ENCODE measurements around the gene DNM3. TPM values are rescaled to one million over a fixed set of nuclear protein-coding genes. Genes with fewer than 3 reads are reported as not detected.
A peak's percentile ranks its signal among the peaks of the same experiment; 100 is the strongest.

DNM3 gene
- total RNA-seq, 2 experiments from 2014 or later, result 1.5 to 1.6 TPM

GRCh38 chr1:172375211-172375631, 533.9 kb downstream of the DNM3 start:
- H3K9me3 Mint-ChIP-seq (ENCODE audit: insufficient read depth), result no peaks in the 10 kb centered on the region
- no peak overlapping the region for H3K4me3 Mint-ChIP-seq
- ChIA-PET POLR2A (interaction anchor here (1.6 kb wide), 1 partner anchor 16 kb away, joined by 3 read pairs; no protein-coding TSS in a partner anchor), CTCF (interaction anchor here (1.3 to 3.2 kb wide), 3 partner anchors 17 to 24 kb away, joined by 3 to 23 read pairs (median 6); no protein-coding TSS in a partner anchor)
- H3K4me1 Mint-ChIP-seq (ENCODE audit: low read depth), result peaks cover 29% of the 10 kb centered on the region
- no peak overlapping the region for H3K27ac Mint-ChIP-seq
- H3K36me3 Mint-ChIP-seq (ENCODE audit: low read depth), result peaks cover 2% of the 10 kb centered on the region
- no peaks in the 10 kb centered on the region for H3K27me3 Mint-ChIP-seq (ENCODE audit: low read depth)
- no peak for DNase-seq
- no peak for ATAC-seq

GRCh38 chr1:172376431-172376830, 535.1 kb downstream of the DNM3 start:
- Mint-ChIP-seq H3K4me1 (ENCODE audit: low read depth) (peaks cover 40% of the 10 kb centered on the region), H3K27me3 (ENCODE audit: low read depth) (no peaks in the 10 kb centered on the region), H3K36me3 (ENCODE audit: low read depth) (peaks cover 2% of the 10 kb centered on the region), H3K4me3 (no peak overlapping the region), H3K27ac (no peak overlapping the region), H3K9me3 (ENCODE audit: insufficient read depth) (no peaks in the 10 kb centered on the region)
- ATAC-seq, result no peak
- no peak for DNase-seq
- ChIA-PET POLR2A (interaction anchor here (3.1 kb wide), 1 partner anchor 18 kb away, joined by 9 read pairs; no protein-coding TSS in a partner anchor), CTCF (interaction anchor here (1.3 to 3.2 kb wide), 4 partner anchors 15 to 68 kb away, joined by 3 to 23 read pairs (median 5); partner anchors contain the start of gene PIGC)

GRCh38 chr1:172377565-172377964, 536.3 kb downstream of the DNM3 start:
- no peaks in the 10 kb centered on the region for H3K9me3 Mint-ChIP-seq (ENCODE audit: insufficient read depth)
- peaks cover 2% of the 10 kb centered on the region for H3K36me3 Mint-ChIP-seq (ENCODE audit: low read depth)
- DNase-seq, result no peak
- no peak overlapping the region for H3K27ac Mint-ChIP-seq
- no peaks in the 10 kb centered on the region for H3K27me3 Mint-ChIP-seq (ENCODE audit: low read depth)
- peaks cover 46% of the 10 kb centered on the region for H3K4me1 Mint-ChIP-seq (ENCODE audit: low read depth)
- ChIA-PET POLR2A (interaction anchor here (3.1 kb wide), 1 partner anchor 19 kb away, joined by 9 read pairs; no protein-coding TSS in a partner anchor), CTCF (interaction anchor here (0.9 to 1.6 kb wide), 4 partner anchors 17 to 67 kb away, joined by 3 to 4 read pairs (median 3); partner anchors contain the start of gene PIGC)
- no peak for ATAC-seq
- no peak overlapping the region for H3K4me3 Mint-ChIP-seq

GRCh38 chr1:172378109-172378760, 536.9 kb downstream of the DNM3 start:
- DNase-seq (no peak), ATAC-seq (no peak)
- Mint-ChIP-seq H3K27me3 (ENCODE audit: low read depth) (no peaks in the 10 kb centered on the region), H3K36me3 (ENCODE audit: low read depth) (peaks cover 2% of the 10 kb centered on the region), H3K9me3 (ENCODE audit: insufficient read depth) (no peaks in the 10 kb centered on the region), H3K27ac (no peak overlapping the region), H3K4me3 (no peak overlapping the region), H3K4me1 (ENCODE audit: low read depth) (peaks cover 46% of the 10 kb centered on the region)
- POLR2A ChIA-PET, result interaction anchor here (3.1 kb wide), 1 partner anchor 19 kb away, joined by 9 read pairs; no protein-coding TSS in a partner anchor
- CTCF ChIA-PET, result interaction anchor here (0.7 to 2.1 kb wide), 4 partner anchors 16 to 50 kb away, joined by 3 to 8 read pairs (median 4); no protein-coding TSS in a partner anchor

- H3K27ac Mint-ChIP-seq, result peak overlapping the region; percentile 94
- H3K27me3 Mint-ChIP-seq (ENCODE audit: low read depth), result no peaks in the 10 kb centered on the region
- peaks cover 2% of the 10 kb centered on the region for H3K36me3 Mint-ChIP-seq (ENCODE audit: low read depth)
- H3K9me3 Mint-ChIP-seq (ENCODE audit: insufficient read depth), result no peaks in the 10 kb centered on the region
- DNase-seq (peak; percentile 44), ATAC-seq (peak; percentile 98)
- CTCF ChIA-PET, result interaction anchor here (0.6 to 1.5 kb wide), 6 partner anchors 12 to 111 kb away, joined by 3 to 10 read pairs (median 4); no protein-coding TSS in a partner anchor
- H3K4me1 Mint-ChIP-seq (ENCODE audit: low read depth), result peaks cover 35% of the 10 kb centered on the region
- POLR2A ChIA-PET, result interaction anchor here (0.9 to 1.5 kb wide), 2 partner anchors 14 to 22 kb away, joined by 5 to 6 read pairs; no protein-coding TSS in a partner anchor
- H3K4me3 Mint-ChIP-seq, result peak overlapping the region; percentile 65
Measured at GRCh38 chr1:172380441-172381244, 539.3 kb downstream of the DNM3 start.

GRCh38 chr1:172381946-172382345, 540.6 kb downstream of the DNM3 start:
- no peaks in the 10 kb centered on the region for H3K27me3 Mint-ChIP-seq (ENCODE audit: low read depth)
- CTCF ChIA-PET, result interaction anchor here (1.0 to 3.5 kb wide), 5 partner anchors 12 to 380 kb away, joined by 3 to 25 read pairs (median 5); no protein-coding TSS in a partner anchor

GRCh38 chr1:172382406-172382805, 541.1 kb downstream of the DNM3 start:
- H3K27me3 Mint-ChIP-seq (ENCODE audit: low read depth), result no peaks in the 10 kb centered on the region
- CTCF ChIA-PET, result interaction anchor here (1.0 to 3.5 kb wide), 5 partner anchors 12 to 380 kb away, joined by 3 to 25 read pairs (median 5); no protein-coding TSS in a partner anchor
- ATAC-seq, result no peak
- no peak overlapping the region for H3K4me3 Mint-ChIP-seq
- no peak overlapping the region for H3K27ac Mint-ChIP-seq
- H3K4me1 Mint-ChIP-seq (ENCODE audit: low read depth), result peaks cover 28% of the 10 kb centered on the region
- H3K36me3 Mint-ChIP-seq (ENCODE audit: low read depth), result peaks cover 2% of the 10 kb centered on the region
- POLR2A ChIA-PET, result interaction anchor here (1.0 to 1.3 kb wide), 2 partner anchors 9 to 12 kb away, joined by 3 to 5 read pairs; no protein-coding TSS in a partner anchor
- H3K9me3 Mint-ChIP-seq (ENCODE audit: insufficient read depth), result no peaks in the 10 kb centered on the region
- DNase-seq, result no peak

More at GRCh38 chr1:172381946-172382345, 540.6 kb downstream of the DNM3 start:
- POLR2A ChIA-PET, result interaction anchor here (1.0 to 1.3 kb wide), 2 partner anchors 9 to 12 kb away, joined by 3 to 5 read pairs; no protein-coding TSS in a partner anchor
- Mint-ChIP-seq H3K27ac (peak overlapping the region; percentile 56), H3K4me3 (no peak overlapping the region), H3K9me3 (ENCODE audit: insufficient read depth) (no peaks in the 10 kb centered on the region), H3K4me1 (ENCODE audit: low read depth) (peaks cover 28% of the 10 kb centered on the region), H3K36me3 (ENCODE audit: low read depth) (peaks cover 2% of the 10 kb centered on the region)
- ATAC-seq, result no peak
- DNase-seq, result no peak

- Mint-ChIP-seq H3K9me3 (ENCODE audit: insufficient read depth) (no peaks in the 10 kb centered on the region), H3K27me3 (ENCODE audit: low read depth) (no peaks in the 10 kb centered on the region), H3K27ac (no peak overlapping the region), H3K4me3 (no peak overlapping the region), H3K4me1 (ENCODE audit: low read depth) (peaks cover 28% of the 10 kb centered on the region), H3K36me3 (ENCODE audit: low read depth) (peaks cover 2% of the 10 kb centered on the region)
- no peak for DNase-seq
- POLR2A ChIA-PET, result no interaction called here
- no peak for ATAC-seq
- CTCF ChIA-PET, result interaction anchor here (1.5 to 3.5 kb wide), 3 partner anchors 11 to 25 kb away, joined by 5 to 25 read pairs (median 8); no protein-coding TSS in a partner anchor
Measured at GRCh38 chr1:172382990-172383389, 541.7 kb downstream of the DNM3 start.

- no peak for DNase-seq
Measured at GRCh38 chr1:172383536-172383935, 542.2 kb downstream of the DNM3 start.

GRCh38 chr1:172384656-172385055, 543.4 kb downstream of the DNM3 start:
- Mint-ChIP-seq H3K9me3 (ENCODE audit: insufficient read depth) (no peaks in the 10 kb centered on the region), H3K4me3 (no peak overlapping the region), H3K4me1 (ENCODE audit: low read depth) (peaks cover 22% of the 10 kb centered on the region), H3K36me3 (ENCODE audit: low read depth) (no peaks in the 10 kb centered on the region), H3K27ac (no peak overlapping the region), H3K27me3 (ENCODE audit: low read depth) (no peaks in the 10 kb centered on the region)
- ChIA-PET POLR2A (interaction anchor here (1.1 kb wide), 1 partner anchor 10 kb away, joined by 5 read pairs; no protein-coding TSS in a partner anchor), CTCF (interaction anchor here (0.6 to 3.5 kb wide), 3 partner anchors 9 to 48 kb away, joined by 3 to 25 read pairs (median 5); no protein-coding TSS in a partner anchor)
- no peak for DNase-seq
- no peak for ATAC-seq

More at GRCh38 chr1:172383536-172383935, 542.2 kb downstream of the DNM3 start:
- Mint-ChIP-seq H3K9me3 (ENCODE audit: insufficient read depth) (no peaks in the 10 kb centered on the region), H3K4me1 (ENCODE audit: low read depth) (peaks cover 28% of the 10 kb centered on the region), H3K27ac (no peak overlapping the region), H3K4me3 (no peak overlapping the region), H3K36me3 (ENCODE audit: low read depth) (no peaks in the 10 kb centered on the region), H3K27me3 (ENCODE audit: low read depth) (no peaks in the 10 kb centered on the region)
- POLR2A ChIA-PET, result interaction anchor here (1.1 kb wide), 1 partner anchor 11 kb away, joined by 5 read pairs; no protein-coding TSS in a partner anchor
- no peak for ATAC-seq
- CTCF ChIA-PET, result interaction anchor here (1.6 to 3.5 kb wide), 3 partner anchors 11 to 25 kb away, joined by 5 to 25 read pairs (median 5); no protein-coding TSS in a partner anchor

GRCh38 chr1:172386046-172386445, 544.7 kb downstream of the DNM3 start:
- no peaks in the 10 kb centered on the region for H3K27me3 Mint-ChIP-seq (ENCODE audit: low read depth)
- H3K4me1 Mint-ChIP-seq (ENCODE audit: low read depth), result peaks cover 15% of the 10 kb centered on the region
- ATAC-seq, result no peak
- DNase-seq, result no peak
- no peak overlapping the region for H3K4me3 Mint-ChIP-seq
- no peak overlapping the region for H3K27ac Mint-ChIP-seq
- POLR2A ChIA-PET, result no interaction called here
- CTCF ChIA-PET, result interaction anchor here (1.0 kb wide), 1 partner anchor 27 kb away, joined by 5 read pairs; no protein-coding TSS in a partner anchor
- no peaks in the 10 kb centered on the region for H3K36me3 Mint-ChIP-seq (ENCODE audit: low read depth)
- H3K9me3 Mint-ChIP-seq (ENCODE audit: insufficient read depth), result no peaks in the 10 kb centered on the region
